D721Med (cell line): Measurements from ENCODE around the gene PCSK7.

Experiments used
- DNase-seq: peaks from one replicate; pipeline ENCODE4 v3.0.0; 2011; ENCODE audit warnings: low spot score; ENCODE audit not compliant: insufficient read length
- FAIRE-seq: peaks from 2 replicates; lab custom pipeline; 2011; peaks lifted over from hg19 to GRCh38; lab: Jason Lieb, UNC
- CTCF ChIP-seq: IDR thresholded peaks from 2 replicates; pipeline ENCODE4 v1.5.1; 2012; ENCODE audit warnings: mild to moderate bottlenecking, control low read depth; ENCODE audit not compliant: insufficient read depth; ENCODE audit errors: missing control alignments

PCSK7 gene

GRCh38 chr11:117192401-117192875 is 39.4 kb downstream of the PCSK7 start:
- no peak for FAIRE-seq
- no peak for DNase-seq
- no peak for TF ChIP-seq CTCF

- FAIRE-seq (no peak), DNase-seq (no peak)
- no peak for TF ChIP-seq CTCF
These were observed 40.0 kb downstream of the PCSK7 start for GRCh38 chr11:117191680-117192400.

GRCh38 chr11:117189941-117190544 is 41.8 kb downstream of the PCSK7 start:
- DNase-seq (no peak), FAIRE-seq (no peak)
- no peak for TF ChIP-seq CTCF

- no peak for TF ChIP-seq CTCF
- no peak for DNase-seq
- FAIRE-seq: no peak
These were observed 42.5 kb downstream of the PCSK7 start for GRCh38 chr11:117189191-117189940.

- no peak for TF ChIP-seq CTCF
- FAIRE-seq: no peak
- no peak for DNase-seq
These were observed 43.2 kb downstream of the PCSK7 start for GRCh38 chr11:117188620-117189081.

GRCh38 chr11:117187799-117188481 is 43.9 kb downstream of the PCSK7 start:
- FAIRE-seq: no peak
- TF ChIP-seq CTCF: no peak
- no peak for DNase-seq
